Astrocyte (in vitro differentiated cells and primary cell): ENCODE results near the gene ATP2B2.

ENCODE experiments used
- EZH2 ChIP-seq: IDR thresholded peaks from 2 replicates; pipeline ENCODE4 v1.6.1; 2012; ENCODE audit warnings: mild to moderate bottlenecking, low read length, inconsistent platforms; ENCODE audit not compliant: insufficient read depth
- TF ChIP-seq, protein P1 (sequence below): IDR thresholded peaks from 2 replicates; pipeline ENCODE4 v1.5.1; 2011; ENCODE audit warnings: low read depth, mild to moderate bottlenecking, inconsistent platforms, low read length, moderate library complexity; ENCODE audit not compliant: insufficient read depth

GRCh38 chr3:10335190-10335738, 170.1 kb downstream of the ATP2B2 start:
- TF ChIP-seq, protein P1, sequence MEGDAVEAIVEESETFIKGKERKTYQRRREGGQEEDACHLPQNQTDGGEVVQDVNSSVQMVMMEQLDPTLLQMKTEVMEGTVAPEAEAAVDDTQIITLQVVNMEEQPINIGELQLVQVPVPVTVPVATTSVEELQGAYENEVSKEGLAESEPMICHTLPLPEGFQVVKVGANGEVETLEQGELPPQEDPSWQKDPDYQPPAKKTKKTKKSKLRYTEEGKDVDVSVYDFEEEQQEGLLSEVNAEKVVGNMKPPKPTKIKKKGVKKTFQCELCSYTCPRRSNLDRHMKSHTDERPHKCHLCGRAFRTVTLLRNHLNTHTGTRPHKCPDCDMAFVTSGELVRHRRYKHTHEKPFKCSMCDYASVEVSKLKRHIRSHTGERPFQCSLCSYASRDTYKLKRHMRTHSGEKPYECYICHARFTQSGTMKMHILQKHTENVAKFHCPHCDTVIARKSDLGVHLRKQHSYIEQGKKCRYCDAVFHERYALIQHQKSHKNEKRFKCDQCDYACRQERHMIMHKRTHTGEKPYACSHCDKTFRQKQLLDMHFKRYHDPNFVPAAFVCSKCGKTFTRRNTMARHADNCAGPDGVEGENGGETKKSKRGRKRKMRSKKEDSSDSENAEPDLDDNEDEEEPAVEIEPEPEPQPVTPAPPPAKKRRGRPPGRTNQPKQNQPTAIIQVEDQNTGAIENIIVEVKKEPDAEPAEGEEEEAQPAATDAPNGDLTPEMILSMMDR, result no peak
- TF ChIP-seq EZH2, result no peak
